HTERT RPE-1 (cell line): Measurements from ENCODE around the gene E2F3.

Source experiments
- in situ Hi-C: fragments of 300-500 bp; cut with MboI; formaldehyde crosslinking; loops from 4 replicates; pipeline ENCODE4 v1.14.3; 2020; ENCODE audit warnings: low sequenced_read_pairs

E2F3 gene

GRCh38 chr6:20401205-20402091 lies at the start of gene E2F3:
E2F3 (plus strand) TSS chr6:20401879; CDS start chr6:20402233, 354 bp downstream.
- in situ Hi-C loops, result no loop called here

- in situ Hi-C loops, result no loop called here
These were observed 49.3 kb upstream of the E2F3 start for GRCh38 chr6:20352346-20352745.

GRCh38 chr6:20353134-20353533 lies 48.5 kb upstream of the E2F3 start:
- in situ Hi-C loops, result no loop called here

- in situ Hi-C loops, result no loop called here
These were observed 47.3 kb upstream of the E2F3 start for GRCh38 chr6:20354366-20354765.

- in situ Hi-C loops, result no loop called here
These were observed 41.1 kb upstream of the E2F3 start for GRCh38 chr6:20360471-20361119.

GRCh38 chr6:20362623-20363022 lies 39.1 kb upstream of the E2F3 start:
- in situ Hi-C loops, result no loop called here

GRCh38 chr6:20364327-20364726 lies 37.4 kb upstream of the E2F3 start:
- in situ Hi-C loops, result no loop called here

- in situ Hi-C loops, result no loop called here
These were observed 36.2 kb upstream of the E2F3 start for GRCh38 chr6:20365456-20365855.

GRCh38 chr6:20366082-20366830 lies 35.4 kb upstream of the E2F3 start:
- in situ Hi-C loops, result no loop called here

- in situ Hi-C loops, result no loop called here
These were observed 33.8 kb upstream of the E2F3 start for GRCh38 chr6:20367743-20368485.

- in situ Hi-C loops, result no loop called here
These were observed 31.3 kb upstream of the E2F3 start for GRCh38 chr6:20370393-20370792.

- in situ Hi-C loops, result no loop called here
These were observed 30.9 kb upstream of the E2F3 start for GRCh38 chr6:20370801-20371200.

- in situ Hi-C loops, result no loop called here
These were observed 26.2 kb upstream of the E2F3 start for GRCh38 chr6:20375436-20375835.

GRCh38 chr6:20377623-20378265 lies 23.9 kb upstream of the E2F3 start:
- in situ Hi-C loops, result no loop called here

GRCh38 chr6:20379231-20379630 lies 22.4 kb upstream of the E2F3 start:
- in situ Hi-C loops, result no loop called here

GRCh38 chr6:20386218-20386617 lies 15.5 kb upstream of the E2F3 start:
- in situ Hi-C loops, result no loop called here

- in situ Hi-C loops, result no loop called here
These were observed 12.6 kb upstream of the E2F3 start for GRCh38 chr6:20389066-20389465.

- in situ Hi-C loops, result no loop called here
These were observed 8.4 kb upstream of the E2F3 start for GRCh38 chr6:20393297-20393696.

- in situ Hi-C loops, result no loop called here
These were observed 2.2 kb upstream of the E2F3 start for GRCh38 chr6:20399518-20399917.

- in situ Hi-C loops, result no loop called here
These were observed 1.0 kb upstream of the E2F3 start for GRCh38 chr6:20400456-20401204.
